Neural cell (in vitro differentiated cells): ENCODE measurements around the gene ACTRT2. TPM values are rescaled to one million over a fixed set of nuclear protein-coding genes. Genes with fewer than 3 reads are reported as not detected.

Experiments
- H2AFZ ChIP-seq: fragments of 200-600, 300-800 bp; sonication (generic), shearing (Covaris generic); 2 replicates; pipeline ENCODE4 v1.6.0; 2014; ENCODE audit warnings: low read depth, mild to moderate bottlenecking, antibody characterized with exemption, low read length, moderate library complexity
- H3F3A ChIP-seq: fragments of 200-600 bp; shearing (Covaris generic); 2 replicates; pipeline ENCODE4 v1.6.1; 2016; ENCODE audit warnings: mild to moderate bottlenecking, moderate library complexity, mixed read lengths, antibody characterized with exemption, low read length; ENCODE audit not compliant: insufficient read depth, poor library complexity, severe bottlenecking
- H3K27ac ChIP-seq: fragments of 200-600, 300-800 bp; sonication (generic), shearing (Covaris generic); 2 replicates; pipeline ENCODE4 v1.5.1; 2014; ENCODE audit warnings: mild to moderate bottlenecking, low read length, moderate library complexity
- H3K27me3 ChIP-seq: fragments of 300-800, 200-600 bp; sonication (generic), shearing (Covaris generic); 2 replicates; pipeline ENCODE4 v1.6.0; 2014; ENCODE audit warnings: mild to moderate bottlenecking, low read depth, low read length, moderate library complexity; ENCODE audit not compliant: insufficient read depth
- H3K36me3 ChIP-seq: fragments of 300-800, 200-600 bp; sonication (generic), shearing (Covaris generic); 2 replicates; pipeline ENCODE4 v1.5.1; 2014; ENCODE audit warnings: mild to moderate bottlenecking, antibody characterized with exemption, low read length, moderate library complexity; ENCODE audit not compliant: insufficient read depth
- H3K4me2 ChIP-seq: fragments of 300-800, 200-600 bp; sonication (generic), shearing (Covaris generic); 2 replicates; pipeline ENCODE4 v1.6.0; 2014; ENCODE audit warnings: mild to moderate bottlenecking, low read length
- H3K4me3 ChIP-seq: fragments of 300-800, 200-600 bp; sonication (generic), shearing (Covaris generic); 2 replicates; pipeline ENCODE4 v1.5.1; 2014; ENCODE audit warnings: mild to moderate bottlenecking, low read length, moderate library complexity
- H3K79me2 ChIP-seq: fragments of 200-600 bp; shearing (Covaris generic); replicated peaks from 2 replicates; pipeline ENCODE4 v1.6.0; 2014; ENCODE audit warnings: mild to moderate bottlenecking, low read length, moderate library complexity; ENCODE audit not compliant: insufficient read depth
- H3K9ac ChIP-seq: fragments of 300-800, 200-600 bp; sonication (generic), shearing (Covaris generic); 2 replicates; pipeline ENCODE4 v1.6.1; 2016; ENCODE audit warnings: mild to moderate bottlenecking, low read length, mixed read lengths
- H3K9me2 ChIP-seq: fragments of 200-600 bp; shearing (Covaris generic); 2 replicates; pipeline ENCODE4 v1.6.1; 2016; ENCODE audit warnings: mild to moderate bottlenecking, low read length, mixed read lengths; ENCODE audit not compliant: insufficient read depth
- H3K9me3 ChIP-seq: fragments of 200-600, 300-800 bp; sonication (generic), shearing (Covaris generic); 2 replicates; pipeline ENCODE4 v1.6.1; 2016; ENCODE audit warnings: mild to moderate bottlenecking, mixed run types, low read length, moderate library complexity, mixed read lengths
- H4K20me1 ChIP-seq: fragments of 200-600 bp; shearing (Covaris generic); 2 replicates; pipeline ENCODE4 v1.6.1; 2016; ENCODE audit warnings: mild to moderate bottlenecking, mixed run types; ENCODE audit not compliant: insufficient read depth
- EP300 ChIP-seq: fragments of 450-650 bp; conservative IDR thresholded peaks from 2 replicates; pipeline ENCODE4 v1.6.1; 2014; ENCODE audit warnings: antibody characterized with exemption, mild to moderate bottlenecking, moderate library complexity; ENCODE audit not compliant: poor library complexity, severe bottlenecking
- EZH2 ChIP-seq: fragments of 200-600, 300-800 bp; shearing (Covaris generic), sonication (generic); IDR thresholded peaks from 2 replicates; pipeline ENCODE4 v1.6.1; 2014; ENCODE audit warnings: antibody characterized with exemption, low read length, borderline replicate concordance, mild to moderate bottlenecking; ENCODE audit not compliant: insufficient read depth, poor library complexity, severe bottlenecking
- MXI1 ChIP-seq: fragments of 450-650 bp; conservative IDR thresholded peaks from 2 replicates; pipeline ENCODE4 v1.6.1; 2014; ENCODE audit warnings: antibody characterized with exemption, mild to moderate bottlenecking; ENCODE audit not compliant: poor library complexity, severe bottlenecking
- POLR2AphosphoS5 ChIP-seq: IDR thresholded peaks from 2 replicates; pipeline ENCODE4 v1.6.1; 2012
- RAD21 ChIP-seq: fragments of 450-650 bp; conservative IDR thresholded peaks from 2 replicates; pipeline ENCODE4 v1.6.1; 2014; ENCODE audit warnings: antibody characterized with exemption, mild to moderate bottlenecking, moderate library complexity
- SMC3 ChIP-seq: fragments of 450-650 bp; conservative IDR thresholded peaks from 2 replicates; pipeline ENCODE4 v1.6.1; 2014; ENCODE audit warnings: antibody characterized with exemption, mild to moderate bottlenecking, moderate library complexity; ENCODE audit not compliant: poor library complexity
- TAF1 ChIP-seq: IDR thresholded peaks from 2 replicates; pipeline ENCODE4 v1.6.1; 2012; ENCODE audit warnings: low read depth
- polyA plus RNA-seq: library from polyadenylated mRNA; depleted of rRNA; stranded (reverse); fragments of >200 nt; gene quantifications from 2 replicates; pipeline ENCODE4 v1.2.3, GENCODE V29; 2014
- TF ChIP-seq, protein P1 (sequence below): IDR thresholded peaks from 2 replicates; pipeline ENCODE4 v1.6.1; 2012; ENCODE audit warnings: borderline replicate concordance
- TF ChIP-seq, protein P2 (sequence below): fragments of 450-650 bp; IDR thresholded peaks from 2 replicates; pipeline ENCODE4 v1.5.1; 2014; ENCODE audit warnings: antibody characterized with exemption, mild to moderate bottlenecking, moderate library complexity; ENCODE audit not compliant: poor library complexity, severe bottlenecking

Gene ACTRT2
- polyA plus RNA-seq, 1 donor from 2014 or later = not detected

DNA sequence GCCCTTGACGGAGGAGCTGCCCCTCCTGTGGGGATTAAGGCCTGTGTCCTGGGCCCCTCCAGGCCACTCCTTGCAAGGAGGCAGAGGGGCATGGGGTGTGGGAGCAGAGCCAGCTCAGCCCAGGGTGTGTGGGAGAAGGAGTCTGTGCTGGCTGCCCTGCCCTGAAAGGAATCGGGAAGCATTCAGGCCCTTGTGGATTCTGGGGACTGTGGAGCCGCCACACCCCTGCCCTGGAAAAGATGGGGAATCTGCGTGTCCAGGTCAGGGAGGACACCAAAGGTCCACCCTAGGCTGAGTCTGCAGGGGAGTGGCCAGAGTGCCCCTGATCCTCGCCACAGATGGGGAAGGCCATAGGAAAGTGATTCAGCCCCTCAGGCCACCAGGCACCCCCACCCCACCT, 31.2 kb downstream of the ACTRT2 start:
- H3K27ac ChIP-seq = no peak overlapping the region
- no peak overlapping the region for H3K9ac ChIP-seq
- no peaks in the 10 kb centered on the region for H3K36me3 ChIP-seq
- no peaks in the 10 kb centered on the region for H4K20me1 ChIP-seq
- H3K9me3 ChIP-seq = no peaks in the 10 kb centered on the region
- H2AFZ ChIP-seq = no peak overlapping the region
- no peaks in the 10 kb centered on the region for H3K79me2 ChIP-seq
- H3K4me2 ChIP-seq = no peak overlapping the region
- H3K4me3 ChIP-seq = no peak overlapping the region
- no peaks in the 10 kb centered on the region for H3F3A ChIP-seq
- TF ChIP-seq RAD21 (no peak), POLR2AphosphoS5 (no peak), MXI1 (no peak), SMC3 (no peak), TAF1 (no peak), EP300 (no peak), EZH2 (no peak)
- TF ChIP-seq, protein P1, sequence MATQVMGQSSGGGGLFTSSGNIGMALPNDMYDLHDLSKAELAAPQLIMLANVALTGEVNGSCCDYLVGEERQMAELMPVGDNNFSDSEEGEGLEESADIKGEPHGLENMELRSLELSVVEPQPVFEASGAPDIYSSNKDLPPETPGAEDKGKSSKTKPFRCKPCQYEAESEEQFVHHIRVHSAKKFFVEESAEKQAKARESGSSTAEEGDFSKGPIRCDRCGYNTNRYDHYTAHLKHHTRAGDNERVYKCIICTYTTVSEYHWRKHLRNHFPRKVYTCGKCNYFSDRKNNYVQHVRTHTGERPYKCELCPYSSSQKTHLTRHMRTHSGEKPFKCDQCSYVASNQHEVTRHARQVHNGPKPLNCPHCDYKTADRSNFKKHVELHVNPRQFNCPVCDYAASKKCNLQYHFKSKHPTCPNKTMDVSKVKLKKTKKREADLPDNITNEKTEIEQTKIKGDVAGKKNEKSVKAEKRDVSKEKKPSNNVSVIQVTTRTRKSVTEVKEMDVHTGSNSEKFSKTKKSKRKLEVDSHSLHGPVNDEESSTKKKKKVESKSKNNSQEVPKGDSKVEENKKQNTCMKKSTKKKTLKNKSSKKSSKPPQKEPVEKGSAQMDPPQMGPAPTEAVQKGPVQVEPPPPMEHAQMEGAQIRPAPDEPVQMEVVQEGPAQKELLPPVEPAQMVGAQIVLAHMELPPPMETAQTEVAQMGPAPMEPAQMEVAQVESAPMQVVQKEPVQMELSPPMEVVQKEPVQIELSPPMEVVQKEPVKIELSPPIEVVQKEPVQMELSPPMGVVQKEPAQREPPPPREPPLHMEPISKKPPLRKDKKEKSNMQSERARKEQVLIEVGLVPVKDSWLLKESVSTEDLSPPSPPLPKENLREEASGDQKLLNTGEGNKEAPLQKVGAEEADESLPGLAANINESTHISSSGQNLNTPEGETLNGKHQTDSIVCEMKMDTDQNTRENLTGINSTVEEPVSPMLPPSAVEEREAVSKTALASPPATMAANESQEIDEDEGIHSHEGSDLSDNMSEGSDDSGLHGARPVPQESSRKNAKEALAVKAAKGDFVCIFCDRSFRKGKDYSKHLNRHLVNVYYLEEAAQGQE = no peak
- TF ChIP-seq, protein P2, sequence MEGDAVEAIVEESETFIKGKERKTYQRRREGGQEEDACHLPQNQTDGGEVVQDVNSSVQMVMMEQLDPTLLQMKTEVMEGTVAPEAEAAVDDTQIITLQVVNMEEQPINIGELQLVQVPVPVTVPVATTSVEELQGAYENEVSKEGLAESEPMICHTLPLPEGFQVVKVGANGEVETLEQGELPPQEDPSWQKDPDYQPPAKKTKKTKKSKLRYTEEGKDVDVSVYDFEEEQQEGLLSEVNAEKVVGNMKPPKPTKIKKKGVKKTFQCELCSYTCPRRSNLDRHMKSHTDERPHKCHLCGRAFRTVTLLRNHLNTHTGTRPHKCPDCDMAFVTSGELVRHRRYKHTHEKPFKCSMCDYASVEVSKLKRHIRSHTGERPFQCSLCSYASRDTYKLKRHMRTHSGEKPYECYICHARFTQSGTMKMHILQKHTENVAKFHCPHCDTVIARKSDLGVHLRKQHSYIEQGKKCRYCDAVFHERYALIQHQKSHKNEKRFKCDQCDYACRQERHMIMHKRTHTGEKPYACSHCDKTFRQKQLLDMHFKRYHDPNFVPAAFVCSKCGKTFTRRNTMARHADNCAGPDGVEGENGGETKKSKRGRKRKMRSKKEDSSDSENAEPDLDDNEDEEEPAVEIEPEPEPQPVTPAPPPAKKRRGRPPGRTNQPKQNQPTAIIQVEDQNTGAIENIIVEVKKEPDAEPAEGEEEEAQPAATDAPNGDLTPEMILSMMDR = no peak
- H3K27me3 ChIP-seq = no peaks in the 10 kb centered on the region
- H3K9me2 ChIP-seq = no peaks in the 10 kb centered on the region

DNA sequence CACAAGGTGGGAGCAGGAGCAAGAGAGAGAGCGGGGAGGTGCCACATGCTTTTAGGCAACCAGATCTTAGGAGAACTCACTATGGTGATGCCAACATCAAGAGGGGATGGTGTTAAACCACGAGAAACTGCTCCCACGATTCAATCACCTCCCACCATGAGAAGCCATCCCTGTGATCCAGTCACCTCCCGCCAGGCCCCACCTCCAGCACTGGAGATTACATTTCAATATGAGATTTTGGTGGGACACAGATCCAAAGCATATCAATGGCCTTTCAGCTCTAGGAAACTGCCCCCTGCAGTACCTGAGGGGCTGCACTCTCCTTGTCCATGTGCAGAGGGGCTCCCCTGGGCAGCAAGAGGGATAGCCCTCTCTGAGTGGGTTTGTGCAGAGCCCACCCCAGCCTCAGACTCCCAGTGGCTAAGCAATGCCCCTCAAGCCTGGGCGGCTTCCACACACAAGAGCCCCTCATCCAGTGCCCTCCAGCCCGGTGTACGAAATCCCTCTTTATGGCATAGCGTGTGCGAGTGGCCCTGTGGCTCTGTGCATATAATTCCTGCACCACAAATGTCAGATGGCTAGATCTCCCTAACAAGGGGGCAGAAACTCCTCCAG, 32.2 kb downstream of the ACTRT2 start:
- no peak overlapping the region for H3K4me3 ChIP-seq
- no peaks in the 10 kb centered on the region for H3K9me3 ChIP-seq
- no peaks in the 10 kb centered on the region for H3K79me2 ChIP-seq
- TF ChIP-seq RAD21 (no peak), TAF1 (no peak), MXI1 (no peak), SMC3 (no peak), POLR2AphosphoS5 (no peak), EZH2 (no peak), EP300 (no peak)
- TF ChIP-seq, protein P2 = no peak
- TF ChIP-seq, protein P1 = no peak
- H4K20me1 ChIP-seq = no peaks in the 10 kb centered on the region
- H3K27me3 ChIP-seq = no peaks in the 10 kb centered on the region
- no peak overlapping the region for H3K9ac ChIP-seq
- no peak overlapping the region for H2AFZ ChIP-seq
- H3K4me2 ChIP-seq = no peak overlapping the region
- no peaks in the 10 kb centered on the region for H3K36me3 ChIP-seq
- no peak overlapping the region for H3K27ac ChIP-seq
- no peaks in the 10 kb centered on the region for H3K9me2 ChIP-seq
- no peaks in the 10 kb centered on the region for H3F3A ChIP-seq
